Left ventricle myocardium inferior (tissue), 1 donor: ENCODE data around the gene RAD18. TPM values are rescaled to one million over a fixed set of nuclear protein-coding genes. Genes with fewer than 3 reads are reported as not detected.

ENCODE experiments used
- DNase-seq: peaks from one replicate; pipeline ENCODE4 v3.0.0-alpha.2; 2020
- H3K27ac ChIP-seq: fragments of 200-600 bp; replicated peaks from 2 replicates; pipeline ENCODE4 v1.8.0; 2021
- H3K27me3 ChIP-seq: fragments of 200-600 bp; 2 replicates; pipeline ENCODE4 v1.8.0; 2021; ENCODE audit warnings: low read depth
- H3K36me3 ChIP-seq: fragments of 200-600 bp; 2 replicates; pipeline ENCODE4 v1.8.0; 2021
- H3K4me1 ChIP-seq: fragments of 200-600 bp; 2 replicates; pipeline ENCODE4 v1.8.0; 2021
- H3K4me3 ChIP-seq: fragments of 200-600 bp; 2 replicates; pipeline ENCODE4 v1.8.0; 2021; ENCODE audit warnings: mild to moderate bottlenecking, moderate library complexity
- H3K9me3 ChIP-seq: fragments of 200-600 bp; replicated peaks from 2 replicates; pipeline ENCODE4 v1.8.0; 2021
- CTCF ChIP-seq: fragments of 200-600 bp; IDR thresholded peaks from 2 replicates; pipeline ENCODE4 v1.8.0; 2021; ENCODE audit warnings: antibody characterized with exemption, mild to moderate bottlenecking, borderline replicate concordance
- intact Hi-C: fragments of 100-400 bp; cut with micrococcal nuclease; formaldehyde crosslinking; loops from one replicate; pipeline ENCODE4 v1.11.0; 2022
- total RNA-seq: library from RNA; stranded (reverse); fragmentation: NEBNext Ultra II Directional; extraction: Animal tissue kit (Norgen Biotek cat#: 25700); gene quantifications from one replicate; pipeline ENCODE4 v1.2.1, GENCODE V29; 2021
- donor health status: DM: no; HTN: yes; CAD: no; lungs with severe emphysema.

RAD18 gene
- total RNA-seq, 1 donor from 2014 or later: 6.8 TPM

GRCh38 chr3:9007213-9007612, 43.9 kb upstream of the RAD18 start:
- DNase-seq: no peak
- intact Hi-C loops: no loop called here
- H3K9me3 ChIP-seq: no peaks in the 10 kb centered on the region
- H3K36me3 ChIP-seq: no peaks in the 10 kb centered on the region
- TF ChIP-seq CTCF: no peak
- H3K27me3 ChIP-seq: no peaks in the 10 kb centered on the region
- H3K4me1 ChIP-seq: no peaks in the 10 kb centered on the region
- no peak overlapping the region for H3K4me3 ChIP-seq
- no peak overlapping the region for H3K27ac ChIP-seq

- Histone ChIP-seq H3K4me1 (peaks cover 14% of the 10 kb centered on the region), H3K36me3 (no peaks in the 10 kb centered on the region), H3K4me3 (no peak overlapping the region), H3K27me3 (no peaks in the 10 kb centered on the region), H3K9me3 (no peaks in the 10 kb centered on the region), H3K27ac (no peak overlapping the region)
- intact Hi-C loops: no loop called here
- no peak for TF ChIP-seq CTCF
- no peak for DNase-seq
These were observed 36.8 kb upstream of the RAD18 start for GRCh38 chr3:9000041-9000440.

- Histone ChIP-seq H3K36me3 (no peaks in the 10 kb centered on the region), H3K9me3 (no peaks in the 10 kb centered on the region), H3K27me3 (no peaks in the 10 kb centered on the region), H3K4me1 (peaks cover 14% of the 10 kb centered on the region), H3K27ac (peak overlapping the region; percentile 62), H3K4me3 (no peak overlapping the region)
- no peak for DNase-seq
- TF ChIP-seq CTCF: no peak
- intact Hi-C loops: no loop called here
These were observed 33.9 kb upstream of the RAD18 start for GRCh38 chr3:8997151-8997550.

- Histone ChIP-seq H3K4me3 (no peak overlapping the region), H3K36me3 (no peaks in the 10 kb centered on the region), H3K27ac (peak overlapping the region; percentile 62), H3K27me3 (no peaks in the 10 kb centered on the region), H3K9me3 (no peaks in the 10 kb centered on the region), H3K4me1 (peaks cover 14% of the 10 kb centered on the region)
- peak; percentile 51 for DNase-seq
- intact Hi-C loops: no loop called here
- peak; percentile 52 for TF ChIP-seq CTCF
These were observed 33.4 kb upstream of the RAD18 start for GRCh38 chr3:8996681-8997121.

GRCh38 chr3:8996216-8996615, 32.9 kb upstream of the RAD18 start:
- DNase-seq: no peak
- Histone ChIP-seq H3K9me3 (no peaks in the 10 kb centered on the region), H3K4me3 (no peak overlapping the region), H3K27me3 (no peaks in the 10 kb centered on the region), H3K27ac (peak overlapping the region; percentile 62), H3K36me3 (no peaks in the 10 kb centered on the region), H3K4me1 (peaks cover 14% of the 10 kb centered on the region)
- no peak for TF ChIP-seq CTCF
- intact Hi-C loops: no loop called here

DNA sequence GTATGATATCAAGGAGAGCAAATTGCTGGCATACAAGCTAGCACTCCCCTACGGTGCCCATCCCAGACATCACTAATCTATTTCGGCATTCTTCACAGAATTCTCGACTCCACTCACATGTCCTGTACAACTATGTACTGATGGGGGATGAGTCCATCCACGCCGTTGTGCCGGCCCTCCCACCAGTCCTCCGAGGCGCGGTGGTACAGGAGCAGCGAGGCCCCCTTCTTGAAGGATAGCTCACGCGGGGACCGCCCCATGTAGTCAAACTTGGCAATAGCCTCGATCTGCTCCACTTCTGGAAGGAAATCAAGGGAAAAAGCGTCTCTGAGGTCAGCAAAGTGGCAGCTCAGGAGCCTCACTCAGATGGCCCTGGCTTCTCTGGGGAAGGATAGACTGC, 31.0 kb upstream of the RAD18 start:
- H3K9me3 ChIP-seq: no peaks in the 10 kb centered on the region

More for the DNA sequence above, 31.0 kb upstream of the RAD18 start:
- DNase-seq: no peak
- H3K36me3 ChIP-seq: no peaks in the 10 kb centered on the region
- no peaks in the 10 kb centered on the region for H3K27me3 ChIP-seq
- peaks cover 14% of the 10 kb centered on the region for H3K4me1 ChIP-seq
- H3K4me3 ChIP-seq: no peak overlapping the region
- no peak overlapping the region for H3K27ac ChIP-seq
- TF ChIP-seq CTCF: no peak
- intact Hi-C loops: no loop called here
